Bronchial epithelial cell (primary cell): ENCODE measurements around the gene CRB1. TPM values are rescaled to one million over a fixed set of nuclear protein-coding genes. Genes with fewer than 3 reads are reported as not detected.

Experiments used
- DNase-seq: peaks from one replicate; pipeline ENCODE4 v3.0.0-alpha.2; 2010; ENCODE audit warnings: low read depth
- FAIRE-seq: peaks from 2 replicates; lab custom pipeline; 2011; peaks lifted over from hg19 to GRCh38; lab: Jason Lieb, UNC
- H3K27me3 ChIP-seq: 2 replicates; pipeline ENCODE4 v1.5.1; 2011; ENCODE audit warnings: low read length; ENCODE audit not compliant: control insufficient read depth, insufficient read depth
- H3K36me3 ChIP-seq: 2 replicates; pipeline ENCODE4 v1.5.1; 2011; ENCODE audit warnings: low read length; ENCODE audit not compliant: control insufficient read depth, insufficient read depth
- H3K4me3 ChIP-seq: 2 replicates; pipeline ENCODE4 v1.5.1; 2011; ENCODE audit warnings: mild to moderate bottlenecking, low read depth, low read length, control low read depth
- total RNA-seq: library from RNA; depleted of rRNA; stranded (reverse); fragments of >200 nt; gene quantifications from 2 replicates; pipeline ENCODE4 v1.2.1, GENCODE V29; 2014
- TF ChIP-seq, protein P1 (sequence below): IDR thresholded peaks from 2 replicates; pipeline ENCODE4 v1.5.1; 2011; ENCODE audit warnings: mild to moderate bottlenecking, moderate library complexity, low read length, control low read depth, inconsistent platforms; ENCODE audit not compliant: insufficient read depth, severe bottlenecking

Gene CRB1
- total RNA-seq, 1 donor from 2014 or later, result under 0.01 TPM

DNA sequence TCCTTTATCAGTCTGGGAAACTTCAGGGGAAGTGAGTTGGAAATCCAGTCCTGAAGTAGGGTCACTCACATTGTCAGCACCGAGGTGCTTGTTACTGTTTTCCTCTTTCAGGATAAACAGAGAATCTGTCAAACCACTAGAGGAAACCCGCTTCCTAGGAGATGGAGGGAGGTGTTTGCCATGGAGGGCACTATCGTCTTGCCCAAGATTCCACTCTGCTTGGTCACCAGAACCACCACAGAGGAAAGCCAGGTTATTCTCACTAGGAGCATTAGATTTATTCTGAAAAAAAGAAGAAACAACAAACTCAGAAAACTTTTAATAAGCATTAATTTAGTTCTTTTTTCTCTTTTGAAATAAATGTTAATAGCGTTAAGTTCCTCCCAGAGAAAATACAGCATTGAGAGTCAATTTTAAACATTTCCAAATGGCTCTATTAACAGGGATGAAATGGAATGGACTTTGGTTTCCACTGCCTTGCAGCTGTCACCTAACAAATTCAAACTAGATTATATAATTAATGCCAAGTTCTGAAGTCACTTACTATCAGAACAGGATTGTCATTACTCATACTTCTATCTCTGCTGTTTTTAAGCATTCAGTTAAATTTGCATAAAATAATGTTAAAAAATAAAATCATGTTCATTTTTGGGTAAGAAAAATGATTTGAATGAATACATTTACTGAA, 242.8 kb downstream of the CRB1 start:
- FAIRE-seq (no peak), DNase-seq (no peak)
- TF ChIP-seq, protein P1, sequence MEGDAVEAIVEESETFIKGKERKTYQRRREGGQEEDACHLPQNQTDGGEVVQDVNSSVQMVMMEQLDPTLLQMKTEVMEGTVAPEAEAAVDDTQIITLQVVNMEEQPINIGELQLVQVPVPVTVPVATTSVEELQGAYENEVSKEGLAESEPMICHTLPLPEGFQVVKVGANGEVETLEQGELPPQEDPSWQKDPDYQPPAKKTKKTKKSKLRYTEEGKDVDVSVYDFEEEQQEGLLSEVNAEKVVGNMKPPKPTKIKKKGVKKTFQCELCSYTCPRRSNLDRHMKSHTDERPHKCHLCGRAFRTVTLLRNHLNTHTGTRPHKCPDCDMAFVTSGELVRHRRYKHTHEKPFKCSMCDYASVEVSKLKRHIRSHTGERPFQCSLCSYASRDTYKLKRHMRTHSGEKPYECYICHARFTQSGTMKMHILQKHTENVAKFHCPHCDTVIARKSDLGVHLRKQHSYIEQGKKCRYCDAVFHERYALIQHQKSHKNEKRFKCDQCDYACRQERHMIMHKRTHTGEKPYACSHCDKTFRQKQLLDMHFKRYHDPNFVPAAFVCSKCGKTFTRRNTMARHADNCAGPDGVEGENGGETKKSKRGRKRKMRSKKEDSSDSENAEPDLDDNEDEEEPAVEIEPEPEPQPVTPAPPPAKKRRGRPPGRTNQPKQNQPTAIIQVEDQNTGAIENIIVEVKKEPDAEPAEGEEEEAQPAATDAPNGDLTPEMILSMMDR, result no peak

DNA sequence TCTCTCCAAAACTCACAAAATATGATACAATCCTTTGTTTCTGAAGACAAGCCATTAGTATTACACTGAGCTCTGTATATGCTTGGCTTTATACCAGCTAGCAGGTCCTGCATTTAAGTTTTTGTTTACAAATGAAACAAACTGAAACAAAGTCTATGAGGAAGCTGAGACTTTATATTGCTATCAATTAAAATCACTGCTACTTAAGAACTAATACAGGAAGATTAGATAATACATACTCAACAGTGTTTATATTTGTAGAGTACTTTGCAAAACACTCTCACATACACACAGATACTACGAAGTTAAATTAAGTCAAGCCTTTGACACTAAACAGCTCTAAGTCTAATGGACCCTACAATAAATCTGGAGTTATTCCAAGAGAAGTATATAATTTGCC, 247.4 kb downstream of the CRB1 start:
- DNase-seq (no peak), FAIRE-seq (no peak)
- Histone ChIP-seq H3K36me3 (no peaks in the 10 kb centered on the region), H3K27me3 (no peaks in the 10 kb centered on the region), H3K4me3 (no peak overlapping the region)
- TF ChIP-seq, protein P1, result no peak

More for the DNA sequence above, 242.8 kb downstream of the CRB1 start:
- no peaks in the 10 kb centered on the region for H3K27me3 ChIP-seq
- no peaks in the 10 kb centered on the region for H3K36me3 ChIP-seq
- H3K4me3 ChIP-seq, result no peak overlapping the region

DNA sequence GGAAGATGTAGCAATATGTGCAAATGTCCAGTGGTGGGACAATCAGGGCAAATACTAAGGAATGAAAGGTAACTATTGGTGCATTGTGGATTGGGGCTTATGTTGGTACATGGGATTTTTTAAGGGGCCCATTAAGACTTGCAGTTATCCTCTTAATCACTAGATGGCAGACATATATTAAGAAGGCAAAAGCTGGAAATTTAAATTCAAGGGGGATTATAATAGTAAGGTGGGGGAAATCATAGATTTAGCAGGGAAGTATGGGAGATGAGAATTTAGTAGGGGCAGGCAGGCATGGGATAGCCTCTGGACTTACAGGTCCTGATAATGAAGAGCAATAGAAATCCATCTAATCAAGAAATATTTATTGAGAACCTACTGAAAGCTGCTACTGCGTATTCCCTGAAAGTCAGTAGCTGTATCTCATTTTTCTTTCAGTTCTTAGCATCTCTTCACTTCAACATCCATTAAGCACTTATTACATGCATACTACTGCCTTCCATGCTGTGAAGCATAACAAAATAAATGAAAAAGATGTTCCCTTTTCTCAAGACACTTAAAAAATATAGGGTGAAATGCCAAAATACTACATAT, 251.8 kb downstream of the CRB1 start:
- FAIRE-seq (no peak), DNase-seq (peak; percentile 35)
- TF ChIP-seq, protein P1, result no peak
- H3K27me3 ChIP-seq, result no peaks in the 10 kb centered on the region
- H3K36me3 ChIP-seq, result no peaks in the 10 kb centered on the region
- H3K4me3 ChIP-seq, result no peak overlapping the region

DNA sequence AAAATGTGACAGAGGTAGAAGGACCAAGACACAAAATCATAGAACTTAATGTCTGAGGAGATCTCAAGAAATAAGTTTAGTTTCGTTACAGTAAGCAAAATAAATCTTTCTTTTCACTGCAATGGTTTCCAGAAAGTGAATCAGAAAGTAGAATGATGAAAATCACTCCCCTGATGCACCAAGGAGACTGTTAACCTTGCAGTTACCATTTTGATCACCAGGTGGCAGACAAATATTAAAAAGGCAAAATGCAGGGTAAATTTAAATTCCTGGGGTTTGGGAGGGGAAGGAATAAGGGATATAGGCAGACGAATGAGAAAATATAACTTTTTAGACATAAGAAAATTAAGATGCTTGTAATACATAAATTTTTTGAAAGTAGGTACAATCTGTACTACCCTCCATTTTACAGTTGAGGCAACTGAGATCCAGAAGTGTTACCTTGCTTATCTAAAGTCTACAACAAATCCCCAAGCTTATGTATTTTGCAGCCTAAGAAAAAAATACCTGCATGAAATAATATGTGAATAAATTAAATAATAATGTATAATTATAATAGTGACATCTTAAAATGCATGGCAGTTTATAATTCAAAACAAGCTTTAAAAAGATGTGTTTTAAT, 253.2 kb downstream of the CRB1 start:
- Histone ChIP-seq H3K36me3 (no peaks in the 10 kb centered on the region), H3K27me3 (no peaks in the 10 kb centered on the region), H3K4me3 (no peak overlapping the region)
- FAIRE-seq (no peak), DNase-seq (peak; percentile 37)
- TF ChIP-seq, protein P1, result peak; percentile 49

DNA sequence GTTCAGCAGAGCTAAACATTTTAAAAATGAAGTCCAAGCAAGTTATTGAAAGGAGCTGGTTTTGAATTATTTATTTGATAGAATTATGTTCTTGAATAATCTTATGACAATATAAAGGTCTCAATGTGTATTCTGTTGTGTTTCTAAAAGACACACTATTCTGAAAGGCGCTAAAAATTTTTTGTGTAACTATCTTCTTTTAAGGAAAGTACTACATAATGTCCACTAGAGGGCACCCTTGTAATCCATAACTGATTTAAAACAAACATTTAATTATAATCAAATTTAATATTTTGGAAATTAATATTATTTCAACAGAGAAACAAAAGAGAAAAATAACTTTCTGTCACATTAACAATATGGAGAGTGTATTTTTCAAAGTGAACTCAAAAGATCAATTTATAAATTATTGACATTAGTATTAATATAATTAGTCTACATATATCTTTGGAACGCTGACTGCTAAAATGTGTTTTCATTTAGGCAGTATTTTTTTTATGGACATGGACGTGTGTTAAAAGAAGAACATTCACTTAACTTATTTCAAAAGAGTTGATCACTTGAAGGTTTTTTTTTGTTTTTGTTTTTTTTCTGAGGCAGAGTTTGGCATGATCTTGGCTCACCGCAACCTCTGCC, 258.8 kb downstream of the CRB1 start:
- Histone ChIP-seq H3K36me3 (no peaks in the 10 kb centered on the region), H3K4me3 (no peak overlapping the region), H3K27me3 (no peaks in the 10 kb centered on the region)
- TF ChIP-seq, protein P1, result no peak
- FAIRE-seq, result no peak
- peak; percentile 32 for DNase-seq

Other genes starting within 250 kb of the CRB1 start
- not detected in 2 replicates for gene F13B, start 201.0 kb upstream of the CRB1 start, total RNA-seq
- gene ASPM, start 121.6 kb upstream of the CRB1 start, total RNA-seq, result 0.26 and 0.77 TPM in 2 replicates
- 14.0 and 16.4 TPM in 2 replicates for gene ZBTB41, start 67.0 kb upstream of the CRB1 start, total RNA-seq